PFSK-1 (cell line): Measurements from ENCODE around the gene HID1.

ENCODE experiments used
- FOXP2 ChIP-seq: optimal IDR thresholded peaks from 2 replicates; pipeline ENCODE3; 2011; ENCODE audit warnings: borderline replicate concordance, control low read depth, inconsistent platforms; ENCODE audit not compliant: insufficient read depth; ENCODE audit errors: extremely low read length, extremely low read depth
- POLR2AphosphoS5 ChIP-seq: IDR thresholded peaks from 2 replicates; pipeline ENCODE4 v1.6.1; 2012; ENCODE audit warnings: low read depth, mild to moderate bottlenecking, control low read depth, low read length, moderate library complexity
- REST ChIP-seq, 2 experiments: IDR thresholded peaks; 2 replicates each; pipeline versions ENCODE4 v1.6.1 to v1.8.0; 2011 to 2012; ENCODE audit warnings: low read depth in 2 of 2, low read length in 2 of 2, control low read depth in 1 of 2, inconsistent platforms in 1 of 2, mild to moderate bottlenecking in 1 of 2, moderate library complexity in 1 of 2; ENCODE audit not compliant: insufficient read depth in 1 of 2
- SIN3A ChIP-seq: IDR thresholded peaks from 2 replicates; pipeline ENCODE4 v1.6.1; 2012; ENCODE audit warnings: mild to moderate bottlenecking, low read length, moderate library complexity, borderline replicate concordance; ENCODE audit not compliant: insufficient read depth
- TAF1 ChIP-seq: IDR thresholded peaks from 2 replicates; pipeline ENCODE4 v1.6.1; 2012; ENCODE audit warnings: low read length, control low read depth, borderline replicate concordance; ENCODE audit not compliant: insufficient read depth

Gene HID1

DNA sequence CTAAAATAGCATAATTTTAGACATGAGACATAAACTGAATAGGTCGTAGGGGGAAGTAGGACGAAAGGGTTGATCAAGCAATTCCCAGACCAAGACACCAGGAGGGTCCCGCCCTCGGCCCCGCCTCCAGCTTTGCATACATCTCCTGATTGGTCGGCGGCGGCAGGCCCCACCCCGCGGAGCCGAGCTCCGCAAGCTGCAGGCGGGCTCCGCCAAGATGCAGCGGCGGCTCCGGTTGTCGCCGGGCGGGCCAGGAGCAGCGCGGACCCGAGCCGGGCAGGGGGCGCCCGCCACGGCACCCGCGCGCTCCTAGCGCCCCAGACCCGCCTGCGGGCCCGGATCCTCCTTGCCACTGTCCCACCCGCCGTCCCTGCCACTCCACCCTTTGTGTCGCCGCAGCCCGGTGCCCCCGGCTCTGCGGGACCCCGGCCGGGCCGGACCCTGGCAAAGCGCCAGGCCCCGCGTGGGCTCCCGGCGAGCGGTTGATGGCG lies 14.9 kb upstream of the HID1 start, which contains the start of gene CDR2L:
TSS of gene CDR2L (plus strand) at position 215 of the 491 bp plus-strand sequence. CDS start 412 bp downstream, outside the sequence.
- TF ChIP-seq REST (IDR thresholded peaks at IDR 0.05; ENCODE audit: insufficient read depth in 1 of 2, low read depth in 2 of 2, low read length in 2 of 2) (no peak), TAF1 (peak; percentile 91), POLR2AphosphoS5 (peak; percentile 72; the same call in 1 of the 2 replicates), SIN3A (no peak)

DNA sequence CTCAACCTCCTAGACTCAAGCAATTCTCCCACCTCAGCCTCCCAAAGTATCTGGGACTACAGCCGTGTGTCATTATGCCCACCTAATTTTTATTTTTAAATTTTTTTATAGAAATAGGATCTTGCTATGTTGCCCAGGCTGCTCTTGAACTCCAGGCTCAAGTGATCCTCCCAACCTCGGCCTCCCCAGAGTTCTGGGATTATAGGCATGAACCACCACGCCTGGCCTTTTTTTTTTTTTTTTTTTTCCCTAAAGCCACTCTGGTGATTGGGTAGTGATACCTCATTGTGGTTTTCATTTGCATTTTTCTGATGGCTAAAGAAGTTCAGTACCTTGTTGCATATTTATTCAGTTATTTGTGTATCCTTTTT lies 13.6 kb upstream of the HID1 start:
- TF ChIP-seq TAF1 (no peak), POLR2AphosphoS5 (no peak), REST (IDR thresholded peaks at IDR 0.05; ENCODE audit: insufficient read depth in 1 of 2, low read depth in 2 of 2, low read length in 2 of 2) (no peak), FOXP2 (no peak), SIN3A (no peak)

GRCh38 chr17:74981979-74982662 lies 9.6 kb upstream of the HID1 start:
- TF ChIP-seq FOXP2 (peak; percentile 97), SIN3A (peak; percentile 33; the same call in 1 of the 2 replicates), TAF1 (peak; percentile 56; the same call in 1 of the 2 replicates), REST (IDR thresholded peaks at IDR 0.05; ENCODE audit: insufficient read depth in 1 of 2, low read depth in 2 of 2, low read length in 2 of 2) (peak in 1 of 2 experiments; percentile 23; a peak in 1 of 4 replicates), POLR2AphosphoS5 (peak; percentile 92)

DNA sequence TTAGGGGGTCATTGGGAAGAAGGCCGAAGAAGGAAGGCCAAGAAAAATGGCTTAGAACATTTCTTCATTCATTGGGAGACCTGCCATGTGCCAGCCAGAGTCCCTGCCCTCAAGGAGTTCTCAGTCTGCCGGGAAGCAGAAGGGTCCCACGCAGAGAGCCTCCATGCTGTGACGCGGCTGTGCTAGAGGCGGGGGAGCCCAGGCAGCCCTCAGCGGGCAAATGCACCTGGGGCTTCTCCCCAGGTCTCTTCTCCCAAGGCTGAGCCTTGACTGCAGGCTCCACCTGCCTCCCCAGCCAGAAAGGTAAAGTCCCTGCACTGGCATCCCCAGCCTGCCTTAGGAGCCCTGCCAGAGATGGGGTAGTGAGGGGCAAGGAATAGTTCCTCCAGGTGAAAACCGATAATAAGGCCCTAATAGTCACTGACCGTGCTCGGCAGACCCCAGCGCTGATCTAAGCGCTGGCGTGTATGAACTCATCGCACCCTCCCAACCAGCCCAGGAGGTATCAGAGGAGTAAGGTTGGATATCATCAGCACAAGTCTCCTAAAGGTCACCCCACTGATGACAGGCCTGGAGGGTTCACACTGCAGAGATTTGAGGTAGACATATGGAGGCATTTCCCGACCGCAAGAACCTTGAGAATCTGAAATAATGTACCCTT lies 8.9 kb upstream of the HID1 start:
- TF ChIP-seq SIN3A: no peak
- TF ChIP-seq TAF1: no peak
- no peak for TF ChIP-seq REST (IDR thresholded peaks at IDR 0.05; ENCODE audit: insufficient read depth in 1 of 2, low read depth in 2 of 2, low read length in 2 of 2)
- no peak for TF ChIP-seq POLR2AphosphoS5
